HG02623 (cell line): ENCODE results near the gene PSMB7.

ENCODE experiments used
- ATAC-seq: cut with Tn5 transposase; IDR thresholded peaks from one replicate; pipeline ENCODE4 v1.9.1; 2021; ENCODE audit warnings: moderate library complexity; ENCODE audit not compliant: unreplicated experiment

PSMB7 gene

GRCh38 chr9:124411514-124412227, 3.6 kb downstream of the PSMB7 start:
- no peak for ATAC-seq

- ATAC-seq: no peak
These were observed 4.8 kb downstream of the PSMB7 start for GRCh38 chr9:124410321-124410913.

- ATAC-seq: no peak
These were observed 5.8 kb downstream of the PSMB7 start for GRCh38 chr9:124409410-124409809.

GRCh38 chr9:124403246-124403645, 12.0 kb downstream of the PSMB7 start:
- no peak for ATAC-seq

- ATAC-seq: no peak
These were observed 15.0 kb downstream of the PSMB7 start for GRCh38 chr9:124399968-124400940.

GRCh38 chr9:124399323-124399967, 15.8 kb downstream of the PSMB7 start:
- ATAC-seq: no peak

- no peak for ATAC-seq
These were observed 16.9 kb downstream of the PSMB7 start for GRCh38 chr9:124398191-124398935.

GRCh38 chr9:124395826-124396225, 19.4 kb downstream of the PSMB7 start:
- ATAC-seq: no peak

- no peak for ATAC-seq
These were observed 20.6 kb downstream of the PSMB7 start for GRCh38 chr9:124394596-124394995.

GRCh38 chr9:124394167-124394566, 21.1 kb downstream of the PSMB7 start:
- ATAC-seq: no peak

- ATAC-seq: no peak
These were observed 22.3 kb downstream of the PSMB7 start for GRCh38 chr9:124392871-124393460.

GRCh38 chr9:124392254-124392870, 22.9 kb downstream of the PSMB7 start:
- no peak for ATAC-seq

- ATAC-seq: no peak
These were observed 24.2 kb downstream of the PSMB7 start for GRCh38 chr9:124390794-124391658.

- no peak for ATAC-seq
These were observed 25.9 kb downstream of the PSMB7 start for GRCh38 chr9:124389146-124389939.

GRCh38 chr9:124388275-124389048, 26.8 kb downstream of the PSMB7 start:
- ATAC-seq: no peak

- no peak for ATAC-seq
These were observed 29.0 kb downstream of the PSMB7 start for GRCh38 chr9:124386201-124386600.

GRCh38 chr9:124385623-124386022, 29.6 kb downstream of the PSMB7 start:
- ATAC-seq: no peak
